ENCODE results near the gene MAPKAP1.

Gene MAPKAP1

DNA sequence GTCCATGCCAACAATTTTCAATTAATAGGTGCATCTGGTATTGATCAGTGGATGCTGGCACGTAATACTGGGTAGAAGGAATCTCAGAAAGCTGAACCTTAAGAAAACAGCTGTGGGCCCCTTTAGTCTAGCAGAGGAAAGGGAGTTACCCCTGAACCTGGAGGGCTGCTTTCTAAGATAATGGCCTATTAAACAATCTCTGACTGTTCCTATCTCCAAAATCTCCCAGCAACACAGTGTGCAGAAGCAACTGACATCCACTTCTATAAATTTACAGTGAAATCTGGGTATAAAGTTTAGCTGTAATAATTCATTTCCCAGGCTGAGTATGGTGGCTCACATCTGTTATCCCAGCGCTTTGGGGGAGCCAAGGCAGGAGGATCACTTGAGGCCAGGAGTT is 198.8 kb downstream of the MAPKAP1 start:
- DNase-seq: no peak

DNA sequence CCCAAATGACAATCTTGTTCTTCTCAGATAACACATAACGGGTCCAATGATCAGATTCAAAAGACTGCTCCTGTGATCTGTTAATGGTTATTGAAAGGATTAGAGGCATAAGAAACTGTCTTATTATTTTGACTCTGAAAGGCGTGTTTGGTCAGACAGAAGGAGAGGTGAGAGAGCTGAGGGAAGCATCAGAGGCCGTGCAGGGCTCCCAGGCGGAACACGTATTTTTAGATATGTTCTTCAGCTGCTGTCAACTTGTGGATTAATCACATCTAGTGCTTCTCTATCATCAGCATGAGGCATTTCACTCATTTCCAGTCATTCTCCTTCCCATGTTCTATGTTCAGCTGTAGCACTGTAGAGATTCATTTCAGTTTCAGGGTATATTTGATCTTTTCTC is 199.8 kb downstream of the MAPKAP1 start:
- DNase-seq: no peak

DNA sequence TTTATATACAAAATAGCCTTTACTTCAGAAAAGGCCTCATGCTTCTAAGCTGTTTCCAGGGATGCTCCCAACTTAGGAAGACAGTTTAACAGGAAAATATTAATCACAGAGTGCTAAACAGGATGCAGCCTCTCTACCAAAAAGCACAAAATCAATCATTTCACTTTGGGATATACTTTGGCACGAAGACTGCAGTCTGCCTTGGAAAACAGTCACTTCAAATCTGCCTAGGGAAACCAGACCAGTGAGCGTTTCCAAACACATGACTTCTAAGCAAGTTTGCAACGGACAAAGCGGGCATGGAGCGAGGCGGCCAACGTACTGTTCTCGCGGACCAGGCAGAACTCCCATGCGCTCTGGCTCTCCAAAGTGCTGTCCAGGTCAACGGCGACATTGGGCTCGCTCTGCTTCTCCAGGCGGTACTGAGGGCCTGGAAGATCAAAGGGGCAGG is 201.0 kb downstream of the MAPKAP1 start:
- DNase-seq: no peak

DNA sequence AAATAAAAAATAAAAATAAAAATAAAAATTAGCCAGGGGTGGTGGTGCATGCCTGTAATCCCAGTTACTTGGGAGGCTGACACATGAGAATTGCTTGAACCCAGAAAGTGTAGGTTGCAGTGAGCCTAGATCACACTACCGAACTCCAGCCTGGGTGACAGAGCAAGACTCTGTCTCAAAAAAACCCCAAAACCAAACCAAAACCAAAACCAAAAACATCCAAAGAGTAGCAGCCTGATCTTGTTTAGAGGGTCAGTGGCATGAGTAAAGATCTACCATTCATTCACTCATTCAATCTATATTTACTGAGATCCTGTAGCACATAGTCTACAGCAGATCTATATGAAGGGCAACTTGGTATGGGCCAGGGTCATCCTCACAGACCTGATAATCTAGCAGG is 202.4 kb downstream of the MAPKAP1 start:
- no peak for DNase-seq

DNA sequence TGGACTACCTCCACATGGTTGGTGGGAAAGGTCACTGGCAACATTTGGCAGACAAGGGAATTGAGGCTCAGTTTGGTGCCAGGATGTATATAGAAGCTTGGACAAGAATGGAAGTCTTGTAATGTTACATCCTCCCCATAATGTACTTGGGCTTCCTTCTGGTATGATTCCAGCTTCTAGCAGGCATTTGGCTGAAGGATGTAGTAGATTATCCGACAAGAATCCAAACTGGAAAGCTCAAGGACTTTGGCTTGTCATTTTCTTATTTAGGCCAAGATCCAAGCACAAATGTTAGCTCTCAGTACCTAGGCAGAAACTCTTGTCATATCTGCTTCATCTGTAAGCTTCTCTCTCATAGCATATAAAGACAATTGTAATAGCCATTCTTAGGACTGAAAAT is 209.1 kb downstream of the MAPKAP1 start:
- DNase-seq: no peak

DNA sequence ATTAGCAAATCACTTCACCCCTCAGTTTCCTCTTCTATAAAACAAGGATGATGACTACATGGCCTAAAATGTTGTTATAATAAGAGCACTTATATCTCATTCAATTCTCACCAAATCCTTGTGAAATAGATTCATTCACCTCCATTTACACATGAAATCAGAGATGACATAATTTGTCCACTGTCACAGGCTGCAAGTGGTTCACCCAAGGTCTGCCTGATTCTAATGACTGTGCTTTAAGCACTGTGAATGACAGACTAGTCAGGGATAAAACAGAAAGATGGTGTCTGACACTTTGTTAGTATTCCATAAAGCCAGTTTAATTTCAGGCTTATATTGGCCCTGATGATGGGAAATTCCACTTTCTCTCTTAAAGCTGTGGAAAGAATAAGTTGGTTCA is 209.5 kb downstream of the MAPKAP1 start:
- no peak for DNase-seq

DNA sequence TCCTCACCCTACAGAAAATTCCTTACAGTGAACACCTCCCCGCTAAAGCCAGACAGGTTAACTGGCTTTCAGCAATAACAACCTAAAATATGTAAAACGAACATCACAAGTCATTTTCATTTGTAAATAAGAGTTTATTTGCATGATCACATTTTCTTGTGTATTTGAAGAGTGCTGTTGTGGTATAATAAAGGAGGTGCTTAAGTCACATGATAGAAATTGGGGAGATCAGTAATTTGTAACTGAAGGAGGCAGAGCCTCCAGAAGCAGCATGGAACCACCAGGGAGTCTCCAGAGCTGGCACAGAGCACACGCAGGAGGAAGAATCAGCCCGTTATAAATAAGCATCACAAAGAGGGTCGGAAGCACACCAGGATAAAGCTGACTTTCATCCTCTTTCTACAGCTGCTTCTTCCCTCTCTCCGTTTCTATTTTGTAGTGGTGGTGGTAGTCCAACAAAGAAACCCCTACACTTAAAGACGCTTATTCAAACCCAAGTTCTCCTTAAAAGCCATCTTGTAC is 210.6 kb downstream of the MAPKAP1 start:
- no peak for DNase-seq

DNA sequence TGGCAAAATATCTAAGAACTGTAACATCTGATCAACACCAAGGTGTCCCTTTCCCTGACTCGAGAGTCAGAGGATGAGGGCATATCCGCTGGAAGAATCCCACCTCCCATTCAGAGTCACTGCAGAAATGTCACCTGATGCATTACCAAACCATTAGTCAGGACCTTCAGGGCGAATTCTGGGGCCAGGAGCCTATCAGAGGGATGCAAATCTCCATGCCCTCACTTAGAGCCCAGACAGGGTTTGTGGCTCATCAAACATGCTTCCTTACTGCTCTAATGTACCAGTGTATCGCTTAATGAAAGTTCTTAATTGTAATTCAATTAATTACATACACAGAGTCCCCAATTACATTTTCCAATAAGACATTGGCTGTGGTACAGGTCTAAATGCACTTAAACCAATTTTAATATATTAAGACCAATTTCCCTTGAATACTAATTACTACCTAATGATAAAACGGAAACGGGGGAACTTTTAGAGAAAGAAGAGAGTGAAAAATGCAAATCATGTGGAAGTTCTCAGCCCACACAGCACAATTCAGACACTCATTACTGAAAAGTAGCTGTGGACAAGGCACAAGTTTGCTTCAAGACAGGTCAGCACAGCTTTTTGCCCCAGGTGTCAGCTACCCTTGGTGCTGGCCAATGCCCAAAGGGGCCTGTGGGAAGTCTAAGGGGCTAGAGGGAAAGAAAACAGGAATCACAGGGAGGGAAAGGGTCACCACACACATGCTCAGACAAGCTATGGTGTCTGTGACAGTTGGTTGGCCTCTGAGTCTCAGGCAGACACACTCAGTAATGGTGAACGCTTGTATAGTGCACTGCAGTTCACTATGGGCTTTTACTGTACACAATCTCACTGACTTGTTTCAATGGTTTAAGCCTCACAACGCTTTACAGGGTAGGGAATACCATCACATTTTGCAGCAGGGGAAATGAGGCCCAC is 211.6 kb downstream of the MAPKAP1 start:
- DNase-seq: no peak

DNA sequence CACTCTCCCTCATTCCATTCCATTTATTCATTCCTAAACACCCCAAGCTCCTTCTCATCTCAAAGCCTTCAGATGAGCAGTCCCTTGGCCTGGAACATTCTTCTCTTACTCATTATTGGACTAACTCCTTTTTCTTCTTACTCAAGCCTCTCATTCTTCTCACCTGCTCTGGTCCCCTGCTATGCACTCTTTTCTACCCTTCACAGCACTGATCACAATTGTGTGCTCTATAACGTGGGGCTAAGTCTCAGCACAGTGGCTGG is 212.4 kb downstream of the MAPKAP1 start:
- DNase-seq: no peak

DNA sequence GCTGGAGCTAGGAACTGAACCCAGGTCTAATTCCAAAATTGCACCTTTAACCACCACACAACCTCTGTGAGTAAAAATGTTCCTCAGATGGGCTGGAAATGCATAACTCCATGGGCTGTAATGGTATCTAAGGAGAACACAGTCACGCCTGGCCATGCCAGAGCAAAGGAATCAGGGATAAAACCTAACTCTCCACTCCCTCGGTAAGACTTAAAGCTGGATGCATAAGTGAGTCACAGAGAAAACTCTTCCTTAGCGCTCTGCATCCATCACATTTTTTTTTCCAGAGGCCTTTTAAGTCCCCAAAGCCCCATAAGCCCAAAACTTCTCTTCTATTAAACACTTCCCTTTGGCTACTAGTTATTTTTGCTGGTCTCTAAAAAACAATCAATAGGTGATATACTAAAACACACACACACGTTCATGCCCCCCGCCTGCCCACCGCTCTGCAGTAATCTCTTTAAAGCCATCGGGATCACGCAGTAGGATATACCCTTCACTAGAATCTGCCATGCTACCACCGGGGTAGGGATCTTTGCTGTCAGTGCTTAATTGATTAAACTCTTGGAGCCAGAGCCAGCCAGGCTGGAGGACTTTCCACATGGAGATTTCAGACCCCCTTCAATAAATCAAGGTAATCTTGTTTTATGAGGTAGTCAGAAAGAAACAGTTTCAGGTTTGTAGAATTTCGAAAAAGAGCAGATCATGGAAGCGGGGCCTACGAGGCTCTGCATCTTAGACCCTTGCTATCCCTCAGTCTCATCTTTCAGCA is 212.9 kb downstream of the MAPKAP1 start:
- no peak for DNase-seq

DNA sequence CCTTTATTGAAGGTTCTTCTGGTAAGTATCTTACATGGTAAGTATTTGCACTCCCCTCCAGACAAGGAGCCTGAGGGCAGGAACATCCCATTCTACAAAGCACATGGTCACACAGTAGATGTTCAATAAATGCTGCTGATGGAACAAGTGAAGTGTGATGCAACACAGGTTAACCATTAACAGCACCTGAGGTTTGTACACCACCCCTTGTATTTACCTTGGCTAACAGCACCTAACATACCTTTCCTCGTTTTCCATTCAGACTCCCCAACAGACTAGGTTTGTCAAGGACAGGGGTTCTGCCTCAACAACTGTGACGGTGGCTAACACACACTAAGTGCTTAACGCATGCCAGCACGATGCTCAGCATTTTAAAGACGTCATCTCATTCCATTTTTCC is 213.6 kb downstream of the MAPKAP1 start:
- DNase-seq: no peak

DNA sequence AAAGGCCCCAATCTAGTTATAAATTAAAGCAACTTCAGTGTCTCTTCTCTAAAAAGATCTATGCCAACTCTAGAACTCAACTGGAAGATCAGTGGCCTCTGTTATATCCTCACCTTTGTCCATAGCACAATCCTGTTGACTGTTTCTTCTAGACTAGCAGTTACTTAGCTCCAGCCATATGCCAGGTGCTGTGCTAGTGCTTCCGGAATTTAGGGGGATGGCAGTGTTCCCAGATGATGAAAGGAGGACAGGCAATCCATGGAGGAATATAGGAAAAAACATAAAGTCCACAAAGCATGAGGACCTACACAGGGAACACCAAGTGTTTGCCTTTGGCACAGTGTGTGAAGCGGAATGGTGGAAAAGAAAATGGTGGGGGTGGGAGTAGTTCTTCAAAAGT is 214.3 kb downstream of the MAPKAP1 start:
- DNase-seq: peak; percentile 67

DNA sequence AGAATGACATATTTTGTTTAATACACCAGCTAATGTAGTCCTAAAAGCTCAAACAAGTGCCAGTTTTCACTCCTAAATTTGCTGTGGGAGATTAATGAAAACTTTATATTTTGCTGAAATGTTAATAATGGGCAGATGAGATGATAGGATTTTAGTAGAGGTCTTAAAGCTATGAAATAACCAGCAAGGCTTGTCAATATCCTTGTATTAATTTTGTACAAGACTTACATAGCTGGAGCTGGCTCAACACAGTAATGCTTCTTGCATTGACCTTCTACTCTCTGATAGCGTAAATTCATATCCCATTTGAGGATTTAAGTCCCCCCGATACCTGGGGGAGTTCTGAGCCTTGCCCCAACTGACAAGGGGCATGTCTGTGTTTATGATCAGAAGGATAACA is 219.2 kb downstream of the MAPKAP1 start:
- DNase-seq: no peak

DNA sequence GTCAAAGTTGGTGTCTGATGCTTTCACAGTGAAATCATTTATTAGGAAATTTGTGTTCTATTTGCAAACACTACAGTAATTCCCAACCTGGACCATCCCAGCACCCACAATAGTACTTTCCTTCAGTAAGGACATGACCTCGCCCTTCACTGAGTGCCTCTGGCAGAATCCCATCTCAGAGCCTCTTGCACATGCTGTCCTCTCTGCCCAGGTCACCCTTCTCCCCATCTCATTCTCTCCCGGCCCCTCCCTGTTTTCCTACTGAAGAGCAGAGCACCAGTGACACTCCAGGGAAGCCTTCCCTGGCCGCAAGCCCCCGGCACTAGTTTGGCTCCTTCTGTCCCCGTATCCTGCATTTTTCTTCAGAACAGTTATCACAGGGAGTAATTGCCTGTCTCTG is 220.4 kb downstream of the MAPKAP1 start:
- DNase-seq: no peak

DNA sequence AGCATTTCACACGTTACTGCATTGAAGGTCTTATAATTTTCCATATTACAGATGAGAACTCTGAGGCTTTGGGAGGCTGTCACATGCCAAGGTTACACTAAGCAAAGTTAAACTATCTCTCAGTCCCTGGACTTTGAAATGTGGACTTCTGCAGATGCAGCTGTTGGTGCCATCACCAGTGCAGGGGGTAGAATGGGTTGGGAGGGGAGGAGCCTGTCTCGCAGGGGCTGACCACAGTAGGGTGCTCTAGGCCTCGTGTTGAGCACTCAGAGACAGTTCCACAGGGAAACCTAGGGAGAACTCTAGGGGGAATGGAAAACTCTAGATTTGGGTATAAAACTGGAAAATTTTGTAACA is 220.9 kb downstream of the MAPKAP1 start:
- no peak for DNase-seq

DNA sequence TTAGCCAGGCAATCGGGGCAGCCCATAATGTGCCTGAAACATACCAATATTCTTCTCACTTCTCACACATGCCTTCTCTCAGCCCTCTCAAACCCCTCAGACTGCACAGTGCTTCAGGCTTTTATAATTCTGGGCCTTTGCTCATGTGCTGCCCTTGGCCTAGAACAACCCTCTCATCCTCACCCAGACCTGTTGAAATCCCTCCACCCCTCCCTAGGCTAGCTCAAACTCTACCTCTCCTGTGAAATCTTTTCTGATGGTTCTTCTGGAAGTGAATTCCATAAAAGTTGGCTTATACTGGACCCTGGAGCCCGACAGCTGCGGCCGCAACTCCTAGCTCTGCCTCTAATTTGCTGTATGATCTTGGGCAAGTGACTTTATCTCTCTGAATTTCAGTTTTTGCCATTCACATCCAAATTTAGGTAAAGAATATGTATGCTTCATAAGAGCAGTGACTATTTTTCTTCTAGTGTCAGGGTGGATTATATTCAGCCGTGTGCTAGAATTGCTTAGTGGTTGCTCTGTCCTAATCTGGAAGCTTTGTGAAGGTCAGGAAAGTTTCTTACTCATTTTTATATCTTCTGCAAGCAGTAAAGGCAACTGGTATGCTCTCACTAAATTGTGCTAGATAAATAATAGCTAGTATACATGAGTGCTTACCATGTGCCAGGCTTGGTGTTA is 221.4 kb downstream of the MAPKAP1 start:
- DNase-seq: no peak

DNA sequence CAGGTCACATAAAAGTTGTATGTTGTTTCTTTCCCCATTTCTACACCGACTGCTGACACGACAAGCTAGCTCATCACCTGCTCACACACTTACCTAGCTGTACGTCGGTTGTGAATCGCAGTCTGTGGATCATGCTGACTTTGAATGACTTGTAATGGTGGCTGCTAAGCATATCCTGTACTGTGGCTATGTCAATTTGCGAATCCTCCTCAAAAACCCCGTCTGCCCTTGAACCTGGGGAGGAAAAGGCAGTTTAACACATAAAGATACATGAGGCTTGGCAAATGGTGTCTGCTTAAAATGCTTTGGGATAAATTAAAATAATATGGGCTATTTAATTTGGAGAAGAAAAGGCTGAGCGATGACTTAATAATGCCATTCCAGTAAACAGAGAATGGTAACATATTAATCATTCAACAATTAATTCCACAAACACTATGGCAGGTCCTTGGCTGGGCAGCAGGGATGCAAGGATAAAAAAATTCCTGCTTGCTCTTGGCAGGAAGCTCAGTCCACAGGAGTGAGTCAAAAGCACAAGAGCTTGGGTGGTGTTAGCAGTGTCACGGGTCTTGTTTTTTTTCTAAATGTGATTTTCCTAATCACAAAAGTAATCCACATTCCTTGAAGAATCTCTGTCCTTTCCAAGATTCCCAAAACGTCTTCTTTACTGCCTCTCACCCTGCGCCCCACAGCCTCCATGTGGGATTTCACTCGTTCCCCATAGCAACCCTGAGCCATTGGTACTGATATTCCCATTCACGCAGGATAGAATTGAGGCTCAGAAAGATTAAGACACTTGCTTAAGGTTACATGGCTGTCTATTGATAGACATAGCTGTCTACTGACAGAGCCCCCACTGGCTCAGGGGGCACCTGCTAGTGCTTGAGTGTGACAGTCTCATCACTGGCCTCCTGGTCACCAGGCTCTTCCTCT is 222.4 kb downstream of the MAPKAP1 start:
- DNase-seq: no peak

DNA sequence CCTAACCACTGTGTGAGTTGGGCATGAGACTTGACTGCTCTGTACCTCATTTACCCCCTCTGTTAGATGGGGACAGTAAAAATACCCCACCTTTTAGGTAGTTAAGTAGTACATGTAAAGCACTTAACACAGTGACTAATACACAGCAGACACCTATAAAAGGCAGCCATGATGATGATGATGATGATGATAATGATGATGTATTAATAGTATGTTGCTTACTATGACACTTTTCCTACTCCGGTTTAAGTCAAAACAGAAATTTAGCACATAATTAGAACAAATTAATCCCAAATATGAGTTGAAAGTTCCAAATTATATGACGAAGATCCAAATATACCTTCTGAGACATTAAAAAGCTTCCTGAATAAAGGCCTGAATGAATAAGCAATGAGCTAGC is 223.3 kb downstream of the MAPKAP1 start:
- DNase-seq: no peak

DNA sequence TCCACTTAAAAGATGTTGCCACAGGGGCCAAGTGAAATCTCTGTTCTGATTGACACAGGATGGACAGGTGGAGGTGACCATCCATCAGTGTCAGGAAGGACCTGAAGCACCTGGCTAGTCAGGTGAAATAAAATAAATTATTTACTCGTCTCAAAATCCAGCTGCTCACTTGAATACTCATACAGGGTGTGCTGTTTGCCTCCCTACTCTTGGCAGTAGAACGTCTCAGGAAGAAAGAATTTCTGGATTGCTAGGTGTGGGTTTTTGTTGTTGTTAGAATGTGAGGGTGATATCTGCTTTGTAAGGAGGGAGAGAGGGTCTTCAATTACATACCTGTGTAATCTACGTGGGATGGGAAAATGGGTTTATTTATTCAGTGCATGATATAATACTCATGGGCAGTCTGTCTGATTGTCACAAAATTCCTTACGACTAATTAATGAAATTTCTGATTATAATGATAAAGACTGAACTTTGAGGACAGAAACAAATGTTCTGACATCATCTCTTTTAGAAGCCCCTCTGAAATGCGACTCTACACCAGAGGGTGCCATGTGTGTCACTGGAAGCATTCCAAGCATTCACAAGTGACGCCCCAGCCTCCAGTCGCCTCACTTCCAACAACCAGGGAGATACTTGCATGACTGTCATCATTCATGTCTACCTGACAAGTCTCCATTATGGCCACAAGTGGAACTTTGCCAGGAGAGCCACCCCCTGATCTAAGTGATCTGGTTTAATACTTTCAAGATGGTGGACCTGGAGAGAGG is 227.0 kb downstream of the MAPKAP1 start:
- peak; percentile 22 for DNase-seq

DNA sequence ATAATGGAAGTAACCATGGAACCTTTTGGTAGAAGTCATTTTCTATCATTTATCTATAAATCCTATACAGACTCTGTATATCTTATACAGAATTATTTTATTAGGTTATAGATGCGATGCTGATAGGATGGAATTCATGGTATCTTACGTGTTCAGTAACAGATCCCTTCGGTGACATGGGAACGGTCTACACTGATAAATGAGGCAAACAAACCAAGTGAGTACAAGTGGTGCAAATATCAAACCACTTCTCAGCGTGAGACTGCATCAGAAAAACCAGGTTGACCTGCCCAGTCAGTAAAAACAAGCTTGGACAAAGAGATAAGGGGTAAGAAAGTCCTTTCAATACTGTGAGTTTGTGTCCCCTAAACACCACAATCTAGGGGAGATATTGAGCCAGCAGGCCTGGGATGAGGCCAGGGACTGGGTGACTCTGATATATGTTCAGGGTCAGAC is 229.9 kb downstream of the MAPKAP1 start:
- no peak for DNase-seq

DNA sequence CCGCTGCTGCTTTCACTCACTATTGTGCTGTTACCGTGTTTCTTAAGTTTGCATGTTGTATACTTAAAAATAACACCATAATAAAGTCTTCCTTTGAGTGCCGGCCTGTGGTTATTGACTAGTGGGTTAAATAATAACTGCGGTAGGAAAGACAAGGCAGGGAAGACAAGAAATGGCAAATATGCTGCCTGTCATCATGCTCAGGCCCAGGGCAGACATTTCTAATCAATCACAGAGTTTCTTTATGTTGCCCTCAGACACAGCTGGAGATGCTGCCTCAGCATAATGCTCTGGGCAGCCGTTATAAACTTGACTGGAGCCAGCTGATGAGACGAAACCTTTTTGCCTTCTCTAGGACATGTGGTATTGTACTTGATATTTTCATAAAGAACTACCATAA is 230.4 kb downstream of the MAPKAP1 start:
- no peak for DNase-seq

DNA sequence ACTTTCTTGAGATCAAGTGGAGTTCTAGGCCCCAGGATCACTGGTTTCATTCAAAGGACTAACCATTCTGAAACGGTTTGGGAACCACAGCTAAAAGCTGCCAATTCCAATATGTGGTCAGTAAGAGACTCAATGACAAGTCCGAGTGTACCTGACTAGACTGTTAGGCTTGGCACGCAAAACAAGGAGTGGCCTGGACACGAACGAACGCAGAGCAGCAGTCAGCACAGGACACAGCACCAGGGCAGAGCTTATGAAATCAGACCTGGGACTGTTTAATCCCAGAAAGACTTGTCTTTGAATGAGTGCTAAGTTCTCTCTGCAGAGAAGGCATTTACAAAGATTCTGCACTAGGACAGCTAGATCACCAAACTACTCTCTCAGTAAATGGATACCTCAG is 231.6 kb downstream of the MAPKAP1 start:
- peak; percentile 19 for DNase-seq

Measured in NCI-H2029 (cell line).